Psoas muscle (tissue), 8 donors: ENCODE data around the gene TSPAN14. TPM values are rescaled to one million over a fixed set of nuclear protein-coding genes. Genes with fewer than 3 reads are reported as not detected.

Experiments used
- ATAC-seq, 4 donors: fragments of 200-7000 bp; cut with Tn5 transposase; one replicate each; pipeline ENCODE4 v1.9.1; 2020; ENCODE audit warnings: moderate library complexity in 3 of 4, mild to moderate bottlenecking in 2 of 4
- DNase-seq, 2 donors: peaks; one replicate each; pipeline ENCODE4 v3.0.0-alpha.2; 2020
- H3K27ac ChIP-seq: fragments of 200-600 bp; one replicate; pipeline ENCODE4 v1.8.0; 2022
- H3K27me3 ChIP-seq, 3 donors: fragments of 200-600 bp in 1 of 3; one replicate each; pipeline versions ENCODE4 v1.6.1 to v1.8.0; 2013 to 2022; ENCODE audit warnings: low read length in 2 of 3, mild to moderate bottlenecking in 2 of 3, moderate library complexity in 1 of 3; ENCODE audit not compliant: insufficient read depth in 3 of 3
- H3K36me3 ChIP-seq, 2 donors: fragments of 200-600 bp in 1 of 2; one replicate each; pipeline versions ENCODE4 v1.6.1 to v1.8.0; 2013 to 2022; ENCODE audit warnings: low read depth in 1 of 2, mild to moderate bottlenecking in 1 of 2, moderate library complexity in 1 of 2; ENCODE audit not compliant: insufficient read depth in 1 of 2
- H3K4me1 ChIP-seq: fragments of 200-600 bp; one replicate; pipeline ENCODE4 v1.8.0; 2022
- H3K4me3 ChIP-seq: fragments of 200-600 bp; one replicate; pipeline ENCODE4 v1.8.0; 2022; ENCODE audit warnings: mild to moderate bottlenecking
- H3K9me3 ChIP-seq: fragments of 200-600 bp; one replicate; pipeline ENCODE4 v1.8.0; 2022
- CTCF ChIP-seq: fragments of 200-600 bp; IDR thresholded peaks from one replicate; pipeline ENCODE4 v1.8.0; 2022; ENCODE audit warnings: antibody characterized with exemption
- WGBS, 3 donors: extraction: QIAGEN DNeasy Blood & Tissue Kit; methylation state at CpG; one replicate each; pipeline versions ENCODE4 v1.1.6 to v1.1.7; 2013; 5-methylcytosine and 5-hydroxymethylcytosine counted together
- intact Hi-C, 2 donors: fragments of 100-400 bp; cut with DNase I; formaldehyde crosslinking; loops; one replicate each; pipeline versions ENCODE4 v1.11.0 to v1.14.2; 2022
- polyA plus RNA-seq, 3 donors: library from polyadenylated mRNA; stranded (reverse); fragments of 200-250 nt; gene quantifications; one replicate each; pipeline ENCODE4 v1.2.3, GENCODE V29; 2013
- total RNA-seq, 4 donors: library from RNA; stranded (reverse); fragmentation: NEBNext Ultra II Directional in 2 of 4; extraction: Animal tissue kit (Norgen Biotek cat#: 25700) in 2 of 4; gene quantifications; one replicate each; pipeline versions ENCODE4 v1.2.1 to v1.2.4, GENCODE V29; 2021 to 2023
- donor health status: healthy with polysubstance abuse.
- donor health status: DM: no; HTN: no; CAD: no; lungs with moderate emphysema.
- donor health status: Bipolar disorder and iron deficiency.
- donor health status: healthy.
- donor health status: DM: yes; HTN: yes; CAD: no.
- donor health status: DM: no; HTN: no; CAD: no.
- donor health status: DM: no; HTN: no; CAD: no.
- donor health status: DM: yes; HTN: yes; CAD: no.

The TSPAN14 gene
- total and polyA plus RNA-seq, 7 donors = 19.4 to 33.3 (median 23.9) TPM

GRCh38 chr10:80452069-80452468 lies 2.0 kb upstream of the TSPAN14 start:
- DNase-seq (no peak), ATAC-seq (no peak)
- H3K36me3 ChIP-seq = no peaks in the 10 kb centered on the region
- H3K9me3 ChIP-seq = no peaks in the 10 kb centered on the region
- TF ChIP-seq CTCF = no peak
- no peak overlapping the region for H3K4me3 ChIP-seq
- no peaks in the 10 kb centered on the region for H3K27me3 ChIP-seq
- intact Hi-C loops = loop anchor here in 1 of 2 donors (5.0 kb wide), 1 partner anchor 45 kb away; the partner anchor contains the start of gene PRXL2A
- H3K27ac ChIP-seq = no peak overlapping the region
- H3K4me1 ChIP-seq = peaks cover 13% of the 10 kb centered on the region

GRCh38 chr10:80452640-80453039 lies 1.5 kb upstream of the TSPAN14 start:
- WGBS, 3 donors = 69 to 79% (median 69%) methylated on average over 4 of the region's 4 CpGs
- DNase-seq (no peak), ATAC-seq (no peak)
- TF ChIP-seq CTCF = no peak
- no peak overlapping the region for H3K27ac ChIP-seq
- no peak overlapping the region for H3K4me3 ChIP-seq
- no peaks in the 10 kb centered on the region for H3K36me3 ChIP-seq
- intact Hi-C loops = loop anchor here in 1 of 2 donors (5.0 kb wide), 1 partner anchor 45 kb away; the partner anchor contains the start of gene PRXL2A
- no peaks in the 10 kb centered on the region for H3K27me3 ChIP-seq
- H3K9me3 ChIP-seq = no peaks in the 10 kb centered on the region
- peaks cover 15% of the 10 kb centered on the region for H3K4me1 ChIP-seq

GRCh38 chr10:80453056-80453841 lies 861 bp upstream of the TSPAN14 start:
- peaks cover 22% of the 10 kb centered on the region for H3K4me1 ChIP-seq
- no peaks in the 10 kb centered on the region for H3K9me3 ChIP-seq
- intact Hi-C loops = loop anchor here in 1 of 2 donors (5.0 kb wide), 1 partner anchor 46 kb away; the partner anchor contains the start of gene PRXL2A
- H3K27ac ChIP-seq = peak overlapping the region; percentile 81
- no peak for TF ChIP-seq CTCF
- no peak for DNase-seq
- peak overlapping the region; percentile 58 for H3K4me3 ChIP-seq
- no peaks in the 10 kb centered on the region for H3K27me3 ChIP-seq
- no peak for ATAC-seq
- H3K36me3 ChIP-seq = no peaks in the 10 kb centered on the region
- WGBS, 3 donors = 31 to 39% (median 32%) methylated on average over 23 of the region's 23 CpGs

- Histone ChIP-seq H3K36me3 (no peaks in the 10 kb centered on the region), H3K4me1 (peaks cover 32% of the 10 kb centered on the region), H3K27ac (peak overlapping the region; percentile 93), H3K4me3 (peak overlapping the region; percentile 98), H3K9me3 (no peaks in the 10 kb centered on the region), H3K27me3 (no peaks in the 10 kb centered on the region)
- TF ChIP-seq CTCF = no peak
- ATAC-seq (peak; percentile 24 to 59 (median 45)), DNase-seq (peak; percentile 48 to 74)
- 1% methylated on average over 53 to 81 of the region's 81 CpGs for WGBS, 3 donors
- intact Hi-C loops = loop anchor here in 1 of 2 donors (2.0 to 5.0 kb wide), 2 partner anchors 44 to 47 kb away; partner anchors contain the start of gene PRXL2A
Observed at GRCh38 chr10:80454513-80455460, 677 bp downstream of the TSPAN14 start.
